Hepatocyte (in vitro differentiated cells): ENCODE data around the gene RER1. TPM values are rescaled to one million over a fixed set of nuclear protein-coding genes. Genes with fewer than 3 reads are reported as not detected.

Experiments
- DNase-seq: peaks from one replicate; pipeline ENCODE4 v3.0.0-alpha.2; 2016; ENCODE audit warnings: low spot score
- H2AFZ ChIP-seq: fragments of 200-600 bp; sonication (generic); 2 replicates; pipeline ENCODE4 v1.6.0; 2016; ENCODE audit warnings: antibody characterized with exemption, mild to moderate bottlenecking
- H3K27ac ChIP-seq: fragments of 200-600 bp; sonication (generic); 2 replicates; pipeline ENCODE4 v1.5.1; 2016; ENCODE audit warnings: mild to moderate bottlenecking
- H3K27me3 ChIP-seq: fragments of 200-600 bp; sonication (generic); 2 replicates; pipeline ENCODE4 v1.6.1; 2016
- H3K36me3 ChIP-seq: fragments of 200-600 bp; sonication (generic); replicated peaks from 2 replicates; pipeline ENCODE4 v1.5.1; 2016; ENCODE audit warnings: low read depth; ENCODE audit not compliant: insufficient read depth
- H3K4me1 ChIP-seq: fragments of 200-600 bp; sonication (generic); 2 replicates; pipeline ENCODE4 v1.5.1; 2016; ENCODE audit warnings: mild to moderate bottlenecking, moderate library complexity; ENCODE audit not compliant: insufficient read depth
- H3K4me2 ChIP-seq: fragments of 200-600 bp; sonication (generic); 2 replicates; pipeline ENCODE4 v1.6.0; 2016
- H3K4me3 ChIP-seq: fragments of 200-600 bp; sonication (generic); 2 replicates; pipeline ENCODE4 v1.5.1; 2016; ENCODE audit warnings: mild to moderate bottlenecking
- H3K79me2 ChIP-seq: fragments of 200-600 bp; sonication (generic); 2 replicates; pipeline ENCODE4 v1.6.0; 2017; ENCODE audit warnings: mild to moderate bottlenecking
- H3K9me2 ChIP-seq: fragments of 200-600 bp; sonication (generic); replicated peaks from 2 replicates; pipeline ENCODE4 v1.6.0; 2017; ENCODE audit warnings: mild to moderate bottlenecking; ENCODE audit not compliant: insufficient read depth
- H3K9me3 ChIP-seq: fragments of 200-600 bp; sonication (generic); 2 replicates; pipeline ENCODE4 v1.5.1; 2016; ENCODE audit warnings: low read depth, mild to moderate bottlenecking
- H4K20me1 ChIP-seq: fragments of 200-600 bp; sonication (generic); 2 replicates; pipeline ENCODE4 v1.6.0; 2016; ENCODE audit warnings: mild to moderate bottlenecking; ENCODE audit not compliant: insufficient read depth, poor library complexity, severe bottlenecking
- CTCF ChIP-seq: fragments of 200-600 bp; sonication (generic); IDR thresholded peaks from 2 replicates; pipeline ENCODE4 v1.5.1; 2016; ENCODE audit warnings: antibody characterized with exemption, mild to moderate bottlenecking; ENCODE audit not compliant: poor library complexity
- EZH2 ChIP-seq: fragments of 200-600 bp; sonication (generic); IDR thresholded peaks from 2 replicates; pipeline ENCODE4 v1.6.1; 2016; ENCODE audit warnings: antibody characterized with exemption, mild to moderate bottlenecking, borderline replicate concordance
- EZH2phosphoT487 ChIP-seq: fragments of 200-600 bp; sonication (generic); IDR thresholded peaks from one replicate; pipeline ENCODE4 v1.6.1; 2018; ENCODE audit warnings: antibody characterized with exemption, mild to moderate bottlenecking, low read depth, moderate library complexity; ENCODE audit not compliant: unreplicated experiment, severe bottlenecking
- WGBS: methylation state at CpG from one replicate; pipeline ENCODE4 v1.1.6; 2016; ENCODE audit warnings: low lambda C conversion rate; ENCODE audit errors: missing lambda C conversion rate; 5-methylcytosine and 5-hydroxymethylcytosine counted together
- polyA plus RNA-seq: library from polyadenylated mRNA; unstranded; fragments of >200 nt; fragmentation: Nextera tagmentation; extraction: Ambion mirVana; gene quantifications from 2 replicates; pipeline ENCODE4 v1.2.1, GENCODE V29; 2016
- total RNA-seq: library from RNA; depleted of rRNA; stranded (reverse); fragments of >200 nt; gene quantifications from 2 replicates; pipeline ENCODE4 v1.2.3, GENCODE V29; 2014

RER1 gene
- total and polyA plus RNA-seq, 2 experiments from 2014 or later, result 123 to 237 TPM

GRCh38 chr1:2452932-2453315, 61.3 kb downstream of the RER1 start:
- Histone ChIP-seq H3K9me3 (no peaks in the 10 kb centered on the region), H4K20me1 (no peaks in the 10 kb centered on the region), H3K4me1 (no peaks in the 10 kb centered on the region), H3K27ac (no peak overlapping the region), H3K4me2 (no peak overlapping the region), H3K4me3 (no peak overlapping the region), H3K9me2 (no peaks in the 10 kb centered on the region), H3K79me2 (no peaks in the 10 kb centered on the region), H2AFZ (no peak overlapping the region), H3K27me3 (no peaks in the 10 kb centered on the region), H3K36me3 (no peaks in the 10 kb centered on the region)
- WGBS, result 92% methylated on average over 15 of the region's 19 CpGs
- TF ChIP-seq EZH2phosphoT487, result no peak
- TF ChIP-seq CTCF, result no peak
- no peak for TF ChIP-seq EZH2
- no peak for DNase-seq

- Histone ChIP-seq H3K9me2 (no peaks in the 10 kb centered on the region), H3K36me3 (no peaks in the 10 kb centered on the region), H3K4me2 (no peak overlapping the region), H3K4me3 (no peak overlapping the region), H3K4me1 (no peaks in the 10 kb centered on the region), H4K20me1 (no peaks in the 10 kb centered on the region), H3K27ac (no peak overlapping the region), H3K9me3 (no peaks in the 10 kb centered on the region), H3K27me3 (no peaks in the 10 kb centered on the region), H2AFZ (no peak overlapping the region), H3K79me2 (no peaks in the 10 kb centered on the region)
- 87% methylated on average over 10 of the region's 10 CpGs for WGBS
- no peak for TF ChIP-seq CTCF
- no peak for DNase-seq
These were observed 62.6 kb downstream of the RER1 start for GRCh38 chr1:2454227-2454626.

Other genes starting within 250 kb of the RER1 start
- gene FAAP20, start 197.1 kb upstream of the RER1 start, total RNA-seq, result 24.9 and 36.6 TPM in 2 replicates
- gene FAAP20, start 197.1 kb upstream of the RER1 start, polyA plus RNA-seq, result 117 and 135 TPM in 2 replicates
- 17.1 and 21.9 TPM in 2 replicates for gene SKI, start 163.5 kb upstream of the RER1 start, total RNA-seq
- 5.1 and 6.9 TPM in 2 replicates for gene SKI, start 163.5 kb upstream of the RER1 start, polyA plus RNA-seq
- gene MORN1, start 287 bp upstream of the RER1 start, total RNA-seq, result 4.0 and 9.4 TPM in 2 replicates
- gene MORN1, start 287 bp upstream of the RER1 start, polyA plus RNA-seq, result 4.5 and 7.8 TPM in 2 replicates
- 25.5 and 31.6 TPM in 2 replicates for gene PEX10, start 20.7 kb downstream of the RER1 start, total RNA-seq
- gene PEX10, start 20.7 kb downstream of the RER1 start, polyA plus RNA-seq, result 24.7 and 25.9 TPM in 2 replicates
- gene PLCH2, start 84.4 kb downstream of the RER1 start, total RNA-seq, result 0.48 and 1.3 TPM in 2 replicates
- 1.9 and 3.4 TPM in 2 replicates for gene PLCH2, start 84.4 kb downstream of the RER1 start, polyA plus RNA-seq
- 18.5 and 20.4 TPM in 2 replicates for gene PANK4, start 134.8 kb downstream of the RER1 start, total RNA-seq
- gene PANK4, start 134.8 kb downstream of the RER1 start, polyA plus RNA-seq, result 21.3 and 21.5 TPM in 2 replicates
- not detected in 2 replicates for gene HES5, start 138.4 kb downstream of the RER1 start, total RNA-seq
- gene HES5, start 138.4 kb downstream of the RER1 start, polyA plus RNA-seq, result 1.0 TPM in 2 replicates
- 2.7 and 6.1 TPM in 2 replicates for gene TNFRSF14, start 164.5 kb downstream of the RER1 start, total RNA-seq
- 5.3 and 5.4 TPM in 2 replicates for gene TNFRSF14, start 164.5 kb downstream of the RER1 start, polyA plus RNA-seq
- 21.4 and 36.7 TPM in 2 replicates for gene PRXL2B, start 194.9 kb downstream of the RER1 start, total RNA-seq
- gene PRXL2B, start 194.9 kb downstream of the RER1 start, polyA plus RNA-seq, result 39.6 and 41.4 TPM in 2 replicates
- 0.32 and 0.93 TPM in 2 replicates for gene MMEL1, start 241.2 kb downstream of the RER1 start, total RNA-seq
- gene MMEL1, start 241.2 kb downstream of the RER1 start, polyA plus RNA-seq, result 1.8 TPM in 1 of 2 replicates, not detected in the other